HG02970 (cell line): ENCODE results near the gene GDF7.
A peak's percentile ranks its signal among the peaks of the same experiment; 100 is the strongest.

ENCODE experiments used
- ATAC-seq: cut with Tn5 transposase; IDR thresholded peaks from one replicate; pipeline ENCODE4 v1.9.1; 2021; ENCODE audit warnings: mild to moderate bottlenecking, moderate library complexity, moderate number of reproducible peaks; ENCODE audit not compliant: unreplicated experiment, low FRiP score

The GDF7 gene

GRCh38 chr2:20657522-20658235 lies 9.3 kb upstream of the GDF7 start:
- ATAC-seq = no peak

GRCh38 chr2:20660506-20661420 lies 6.2 kb upstream of the GDF7 start:
- ATAC-seq = no peak

GRCh38 chr2:20661421-20662307 lies 5.3 kb upstream of the GDF7 start:
- peak; percentile 53 for ATAC-seq

- ATAC-seq = no peak
Observed at GRCh38 chr2:20662308-20662937, 4.5 kb upstream of the GDF7 start.

- ATAC-seq = no peak
Observed at GRCh38 chr2:20663196-20664070, 3.5 kb upstream of the GDF7 start.

GRCh38 chr2:20664071-20664390 lies 2.9 kb upstream of the GDF7 start:
- no peak for ATAC-seq

GRCh38 chr2:20664431-20665242 lies 2.3 kb upstream of the GDF7 start:
- ATAC-seq = no peak

- ATAC-seq = no peak
Observed at GRCh38 chr2:20665243-20666004, 1.5 kb upstream of the GDF7 start.

GRCh38 chr2:20666005-20666303 lies 990 bp upstream of the GDF7 start:
- no peak for ATAC-seq

- no peak for ATAC-seq
Observed at GRCh38 chr2:20667151-20667530, 197 bp downstream of the GDF7 start.

GRCh38 chr2:20667531-20668401 lies 822 bp downstream of the GDF7 start:
- ATAC-seq = no peak

- ATAC-seq = no peak
Observed at GRCh38 chr2:20668451-20668850, 1.5 kb downstream of the GDF7 start.

- ATAC-seq = no peak
Observed at GRCh38 chr2:20668871-20669475, 2.0 kb downstream of the GDF7 start.

GRCh38 chr2:20669562-20670314 lies 2.8 kb downstream of the GDF7 start:
- no peak for ATAC-seq

- ATAC-seq = no peak
Observed at GRCh38 chr2:20670315-20671035, 3.5 kb downstream of the GDF7 start.
